Measurements from ENCODE around the gene APEH.
A peak's percentile ranks its signal among the peaks of the same experiment; 100 is the strongest.

Gene APEH

DNA sequence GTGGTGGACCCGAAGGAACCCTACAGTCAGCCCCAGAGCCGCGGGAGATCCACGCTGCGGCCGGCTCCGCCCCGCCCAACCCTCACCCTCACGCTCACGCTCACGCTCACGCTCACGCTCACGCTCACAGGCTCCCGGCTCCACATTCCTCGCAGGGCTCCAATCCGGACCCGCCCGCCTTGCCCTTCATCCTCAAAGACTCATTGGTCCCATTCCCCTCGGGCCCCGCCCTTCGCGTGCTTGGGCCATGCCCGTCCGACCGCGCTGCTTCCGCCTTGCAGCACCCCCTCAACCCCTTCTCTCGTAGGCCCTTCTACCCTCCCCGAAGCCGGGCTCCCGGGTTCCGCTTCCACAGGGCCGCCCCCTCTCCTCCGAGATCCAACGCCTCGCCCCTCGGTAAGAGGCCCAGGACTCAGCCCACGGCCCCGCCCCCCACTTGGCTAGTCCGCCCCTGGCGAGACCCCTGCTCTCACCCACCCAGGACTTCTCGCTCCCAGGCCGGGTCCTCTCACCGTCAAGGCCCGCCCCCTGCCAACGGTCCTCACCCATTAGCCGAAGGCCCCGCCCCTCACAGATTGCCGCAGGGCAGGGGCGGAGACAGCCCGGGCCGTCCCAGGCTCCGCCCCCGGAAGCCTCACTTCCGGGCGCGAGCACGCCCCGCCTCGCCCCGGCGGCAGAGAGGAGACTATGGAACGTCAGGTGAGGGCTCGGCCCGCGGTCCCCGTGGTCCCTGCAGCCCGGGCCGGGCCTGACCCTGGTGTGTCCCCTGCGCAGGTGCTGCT lies at the start of gene APEH:
TSS of gene APEH (plus strand) at position 637 of the 782 bp plus-strand sequence. CDS start at position 688, 51 bp downstream.
- DNase-seq, result peak; percentile 98

DNA sequence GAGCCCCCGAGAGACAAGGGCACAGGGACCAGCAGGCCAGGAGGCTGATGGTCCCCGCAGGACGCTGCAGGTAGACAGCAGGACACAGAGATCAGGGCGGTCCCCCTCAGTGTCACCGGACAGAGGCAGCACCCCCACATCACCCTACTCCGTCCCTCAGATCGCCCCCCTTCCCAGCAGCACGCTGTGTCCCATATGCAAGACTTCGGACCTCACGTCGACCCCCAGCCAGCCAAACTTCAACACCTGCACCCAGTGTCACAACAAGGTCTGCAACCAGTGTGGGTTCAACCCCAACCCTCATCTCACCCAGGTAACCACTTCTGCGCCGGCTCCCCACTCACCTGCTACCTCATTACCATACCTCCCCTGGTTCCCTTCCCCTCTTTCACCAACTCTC lies 49.1 kb upstream of the APEH start:
- no peak for DNase-seq

DNA sequence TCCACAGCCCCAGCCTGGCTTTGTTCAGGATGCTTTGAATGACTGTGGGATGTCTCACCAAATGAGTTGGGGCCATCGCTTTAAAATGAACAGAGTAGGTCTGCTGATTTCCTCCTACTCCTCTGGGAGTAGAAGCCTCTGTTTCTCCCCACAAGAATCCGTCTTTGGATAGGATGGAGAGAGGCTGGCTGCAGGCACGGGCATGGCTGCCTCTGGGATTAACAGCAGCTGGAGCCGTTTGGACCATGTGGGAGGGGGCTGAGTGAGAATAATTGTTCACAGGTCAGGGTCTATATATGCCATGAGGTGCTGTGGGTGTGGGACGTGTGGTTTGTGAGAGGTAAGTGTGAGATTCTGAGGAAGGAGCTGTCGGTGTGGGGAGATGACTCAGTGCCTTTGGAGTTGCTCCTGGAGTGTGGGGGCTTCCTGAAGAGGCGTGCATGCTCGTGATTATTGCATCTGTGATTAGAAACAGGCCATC lies 48.0 kb upstream of the APEH start:
- no peak for DNase-seq

DNA sequence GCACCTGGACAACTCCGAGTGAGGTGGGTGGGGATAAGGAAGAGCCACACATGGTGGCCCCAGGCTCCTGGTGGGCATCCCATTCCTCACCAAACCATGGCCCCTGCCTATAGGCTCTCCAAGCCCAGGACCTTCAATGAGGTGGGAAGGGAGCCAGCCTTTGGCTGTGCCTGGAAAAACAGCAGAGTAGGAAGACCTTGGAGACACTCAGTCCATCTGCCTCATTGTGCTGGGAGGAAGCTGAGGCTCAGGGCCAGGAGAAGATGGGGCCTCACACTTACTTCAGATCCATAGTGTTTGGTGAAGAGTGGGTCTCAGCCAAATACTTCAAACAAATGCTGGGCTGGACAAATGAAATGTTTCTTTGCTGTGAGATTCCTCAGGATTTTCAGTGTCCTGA lies 47.4 kb upstream of the APEH start:
- DNase-seq, result no peak

DNA sequence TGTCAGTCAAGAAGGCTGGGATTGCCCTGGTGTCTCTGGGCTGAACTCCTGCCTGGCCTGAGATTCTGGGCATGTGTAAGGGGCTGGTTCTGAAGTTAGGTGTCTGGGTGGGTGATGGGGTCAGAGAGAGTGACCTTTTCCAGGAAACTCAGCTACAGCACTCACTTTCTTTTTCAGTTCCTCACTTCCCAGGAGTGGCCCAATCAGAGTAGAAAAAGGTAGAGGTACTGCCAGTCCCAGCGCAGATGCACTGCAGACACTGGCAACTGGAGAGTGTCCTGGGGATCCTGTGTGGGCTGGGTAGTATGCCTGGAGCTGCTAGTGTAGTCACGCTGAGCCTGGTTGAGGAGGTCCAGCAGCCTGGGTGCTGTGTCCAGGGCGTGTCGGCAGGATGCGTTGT lies 46.5 kb upstream of the APEH start:
- DNase-seq, result no peak

DNA sequence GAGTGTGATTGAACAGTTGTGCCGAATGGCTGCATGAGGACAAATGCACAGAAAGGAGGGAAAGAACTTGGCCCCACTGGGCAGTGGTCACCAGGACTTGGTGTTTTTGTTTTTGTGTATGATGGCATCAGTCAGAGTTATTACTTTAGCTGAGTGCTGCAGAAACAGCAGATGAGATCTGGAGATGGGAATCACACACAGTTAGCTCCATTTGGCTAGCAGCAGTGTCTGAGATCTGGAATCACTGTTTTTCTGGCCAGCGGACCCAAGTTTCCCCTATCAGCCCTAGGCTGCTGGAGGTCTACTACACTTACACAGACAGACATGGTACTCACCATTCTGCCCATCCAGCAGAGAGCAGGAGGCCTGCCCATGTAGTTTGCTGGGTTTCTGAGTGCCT lies 45.9 kb upstream of the APEH start:
- no peak for DNase-seq

DNA sequence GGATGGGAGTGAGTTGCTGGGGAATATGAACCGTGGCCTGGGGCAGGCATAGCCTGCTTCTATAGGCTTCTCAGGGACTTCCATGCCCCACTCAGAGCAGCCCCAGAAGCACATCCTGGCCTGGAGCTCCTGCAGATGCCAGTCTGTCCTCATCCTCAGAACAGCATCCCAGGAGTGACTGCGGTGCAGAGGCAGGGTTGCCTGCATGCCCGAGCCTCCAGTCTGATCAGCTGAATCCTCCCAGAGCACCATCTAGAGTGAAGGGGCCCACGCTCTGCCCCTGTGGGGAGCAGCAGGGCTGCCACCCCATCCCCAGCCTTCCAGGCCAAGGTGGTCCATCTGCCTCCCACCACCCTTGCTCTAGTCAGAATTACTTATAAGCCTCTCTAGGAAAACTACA lies 44.7 kb upstream of the APEH start:
- no peak for DNase-seq

DNA sequence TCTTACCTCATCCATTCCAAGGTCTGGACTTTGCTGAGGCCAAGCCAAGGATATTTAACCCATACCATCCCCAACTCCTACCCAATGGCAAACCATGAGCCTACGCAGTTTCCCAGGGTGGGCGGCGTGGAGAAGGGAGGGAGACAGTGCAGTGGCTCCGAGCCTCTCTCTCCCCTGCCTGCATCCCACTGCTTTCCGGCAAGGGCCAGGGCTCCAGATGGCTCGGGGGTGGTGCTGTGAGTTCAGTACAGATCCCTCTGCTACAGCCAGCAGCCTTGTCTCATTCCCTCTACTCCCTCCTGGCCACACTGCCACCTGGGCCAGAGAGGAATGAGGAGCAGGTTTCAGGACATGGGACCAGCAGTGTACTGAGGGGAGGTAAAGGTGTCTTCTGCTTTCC lies 44.3 kb upstream of the APEH start:
- DNase-seq, result no peak

DNA sequence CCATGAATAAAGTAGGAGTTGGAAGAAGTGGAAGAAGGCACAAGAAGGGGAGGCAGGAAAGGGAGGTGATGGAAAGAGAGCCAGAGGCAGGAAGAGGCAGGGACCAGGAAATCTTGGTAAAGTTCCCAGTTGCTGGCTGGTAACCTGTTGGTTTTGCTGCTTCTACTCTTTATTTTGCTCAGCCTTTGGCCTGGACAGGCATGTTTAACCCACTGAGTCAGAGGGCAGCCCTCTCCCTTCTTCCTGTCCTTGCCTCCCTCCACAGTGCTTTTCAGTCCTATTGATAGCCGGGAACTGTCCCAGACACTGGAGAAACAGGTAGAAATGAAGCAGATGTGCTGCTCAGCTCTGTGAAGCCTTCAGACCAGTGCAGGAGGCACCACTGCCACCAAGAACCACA lies 43.4 kb upstream of the APEH start:
- no peak for DNase-seq

DNA sequence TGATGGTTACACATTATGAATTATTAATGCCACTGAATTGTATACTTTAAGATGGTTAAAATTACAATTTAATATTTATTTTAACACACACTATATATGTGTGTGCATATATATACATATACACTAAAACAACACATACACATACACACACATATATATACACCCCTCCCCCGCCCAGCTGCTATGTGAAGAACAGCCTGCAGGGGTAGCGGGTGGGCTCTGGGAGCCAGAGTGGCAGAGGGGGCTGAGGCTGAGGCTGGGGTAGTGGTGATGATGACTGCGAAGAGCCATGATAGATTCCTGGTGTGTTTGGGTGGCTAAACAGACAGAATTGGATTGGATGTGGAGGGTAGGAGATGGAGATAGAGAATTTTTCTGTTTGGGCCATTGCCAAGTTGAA lies 39.4 kb upstream of the APEH start:
- DNase-seq, result no peak

DNA sequence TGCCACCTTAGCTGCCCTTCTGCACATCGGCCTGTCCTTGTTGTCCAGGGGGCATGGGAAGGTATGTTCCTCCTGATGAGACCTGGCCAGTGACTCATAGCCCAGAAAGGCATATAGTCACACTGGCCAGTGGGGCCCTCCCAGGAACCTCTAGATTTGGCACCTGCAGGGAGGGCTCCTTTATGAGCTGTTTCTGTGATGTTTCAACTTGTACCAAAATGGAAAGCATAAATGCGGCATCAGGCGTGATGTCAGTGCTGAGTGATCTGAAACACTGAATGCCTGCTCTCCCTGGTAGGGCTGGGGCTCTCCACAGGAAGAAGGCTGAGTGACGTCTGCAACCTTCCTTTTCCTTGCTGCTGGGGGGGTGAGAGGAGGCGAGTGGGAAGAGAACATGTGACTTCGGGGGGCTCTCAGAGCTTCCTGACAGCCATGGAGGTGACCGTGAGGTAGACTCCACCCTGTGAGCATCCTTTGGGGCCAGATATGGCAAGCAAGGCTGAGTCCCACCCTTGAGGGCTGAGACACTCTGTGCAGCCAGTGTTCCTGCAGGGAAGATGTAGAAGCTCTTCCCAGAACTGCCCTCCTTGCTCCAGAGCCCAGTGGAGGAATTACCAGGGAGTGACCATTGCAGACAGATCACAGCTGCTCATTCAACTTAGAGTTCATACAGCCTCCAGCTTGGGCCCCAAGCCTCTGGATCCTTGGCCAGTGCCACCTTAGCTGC lies 37.1 kb upstream of the APEH start:
- no peak for DNase-seq

DNA sequence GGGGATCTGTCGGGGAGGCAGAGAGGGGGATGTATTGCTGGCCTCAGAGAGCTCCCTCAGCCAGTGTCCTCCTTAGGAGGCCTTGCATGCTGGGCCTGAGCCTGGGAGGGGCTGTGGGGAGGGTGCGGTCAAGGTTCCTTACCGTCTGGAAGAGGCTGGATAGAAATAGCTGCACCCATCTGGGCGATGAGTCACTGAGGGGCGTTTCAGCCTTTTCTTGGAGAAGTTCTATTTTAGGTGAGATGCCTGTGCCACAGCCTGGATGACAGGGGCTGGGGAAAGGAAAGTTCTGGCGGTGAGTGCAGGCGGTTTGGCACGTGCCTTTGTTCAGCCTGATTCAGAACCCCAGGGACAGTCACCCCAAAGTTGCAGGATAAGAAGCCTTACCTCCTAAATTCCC lies 35.7 kb upstream of the APEH start:
- no peak for DNase-seq

DNA sequence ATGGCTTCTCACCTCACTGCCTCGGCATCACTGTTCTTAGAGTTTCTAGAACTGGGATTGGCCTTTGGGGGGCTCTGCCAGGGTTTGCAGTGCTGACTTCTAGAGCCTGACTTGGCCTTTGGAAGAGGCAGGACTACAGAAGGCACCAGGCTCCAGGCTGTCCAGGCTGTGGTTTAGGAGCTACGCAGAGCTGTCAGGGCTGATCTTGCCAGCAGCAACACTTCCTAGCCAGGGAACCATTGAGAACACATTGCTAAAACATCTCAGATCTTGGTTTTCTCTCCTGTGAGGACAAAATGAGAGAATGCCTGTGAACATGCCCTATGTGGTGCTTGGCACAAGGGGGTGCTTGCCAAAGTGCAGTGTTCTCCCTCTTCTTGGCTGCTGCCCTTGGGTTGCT lies 34.6 kb upstream of the APEH start:
- no peak for DNase-seq

DNA sequence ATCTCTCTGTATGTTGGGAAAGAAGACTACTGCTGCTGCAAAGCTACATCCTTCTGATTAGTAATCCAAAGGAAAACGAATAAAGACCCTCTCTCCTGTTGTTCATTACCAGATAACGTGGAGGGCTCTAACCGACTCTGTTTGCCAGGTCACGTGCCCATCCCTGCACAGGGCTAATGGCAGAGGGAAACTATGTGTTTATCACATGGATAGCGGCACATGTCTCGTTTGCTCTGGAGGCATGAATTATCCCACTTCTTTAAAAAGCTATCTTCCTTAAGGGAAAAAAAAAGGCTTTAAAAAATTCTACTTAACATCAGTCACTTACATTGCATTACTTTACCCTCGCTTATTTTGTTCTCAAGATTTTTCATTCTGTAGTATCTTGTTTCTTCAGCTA lies 32.9 kb upstream of the APEH start:
- DNase-seq, result no peak

DNA sequence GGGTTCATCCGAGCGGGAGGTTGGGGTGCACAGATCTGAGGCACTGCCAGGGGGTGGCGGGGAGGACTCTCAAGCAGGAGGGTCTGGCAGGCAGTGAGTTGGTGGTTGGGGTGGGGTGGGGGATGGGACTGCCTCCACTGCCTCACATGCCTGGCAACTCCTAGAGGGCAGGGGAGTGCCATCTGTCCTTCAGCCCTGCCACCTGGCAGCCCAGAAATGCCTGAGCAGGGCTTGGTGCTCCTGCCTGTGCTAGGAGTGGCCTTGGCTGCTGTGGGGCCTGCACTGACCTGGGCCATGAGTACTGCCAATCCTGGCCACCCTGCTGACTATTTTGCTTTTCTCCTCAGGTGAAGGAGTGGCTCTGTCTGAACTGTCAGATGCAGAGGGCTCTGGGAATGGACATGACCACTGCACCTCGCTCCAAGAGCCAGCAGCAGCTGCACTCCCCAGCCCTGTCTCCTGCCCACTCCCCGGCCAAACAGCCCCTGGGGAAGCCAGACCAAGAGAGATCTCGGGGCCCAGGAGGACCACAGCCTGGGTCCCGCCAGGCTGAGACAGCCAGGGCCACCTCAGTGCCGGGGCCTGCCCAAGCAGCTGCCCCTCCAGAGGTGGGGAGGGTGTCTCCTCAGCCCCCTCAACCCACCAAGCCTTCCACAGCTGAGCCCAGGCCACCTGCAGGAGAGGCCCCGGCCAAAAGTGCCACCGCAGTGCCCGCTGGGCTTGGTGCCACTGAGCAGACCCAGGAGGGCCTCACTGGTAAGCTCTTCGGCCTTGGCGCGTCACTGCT lies 32.0 kb upstream of the APEH start:
- no peak for DNase-seq

DNA sequence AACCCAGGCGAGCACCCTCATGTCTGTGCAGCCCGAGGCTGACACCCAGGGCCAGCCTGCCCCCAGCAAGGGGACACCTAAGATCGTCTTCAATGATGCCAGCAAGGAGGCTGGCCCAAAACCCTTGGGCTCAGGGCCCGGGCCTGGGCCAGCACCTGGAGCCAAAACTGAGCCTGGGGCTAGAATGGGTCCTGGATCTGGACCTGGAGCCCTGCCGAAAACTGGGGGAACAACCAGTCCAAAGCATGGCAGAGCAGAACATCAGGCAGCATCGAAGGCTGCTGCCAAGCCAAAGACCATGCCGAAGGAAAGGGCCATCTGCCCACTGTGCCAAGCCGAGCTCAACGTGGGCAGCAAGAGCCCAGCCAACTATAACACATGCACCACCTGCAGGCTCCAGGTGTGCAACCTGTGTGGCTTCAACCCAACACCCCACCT lies 31.4 kb upstream of the APEH start:
- DNase-seq, result no peak

DNA sequence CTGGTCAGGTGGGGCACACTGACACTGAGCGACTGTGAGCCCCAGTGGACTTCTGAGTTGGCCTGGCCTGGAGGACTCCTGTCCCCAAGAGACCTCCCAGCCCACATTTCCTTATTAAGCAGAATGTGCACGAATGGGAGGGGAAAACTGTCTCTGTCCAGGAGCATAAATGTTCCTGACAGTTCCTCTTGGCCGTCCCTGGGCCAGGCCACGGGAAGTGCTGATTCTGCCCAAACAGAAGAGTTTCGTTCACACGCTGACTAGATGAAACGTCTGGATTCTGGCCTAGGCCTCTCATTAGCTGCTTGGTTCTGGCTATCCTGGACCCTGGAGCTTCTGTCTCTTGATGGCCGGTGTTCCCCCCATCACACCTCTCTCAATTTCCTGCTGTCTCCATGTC lies 29.5 kb upstream of the APEH start:
- DNase-seq, result no peak

DNA sequence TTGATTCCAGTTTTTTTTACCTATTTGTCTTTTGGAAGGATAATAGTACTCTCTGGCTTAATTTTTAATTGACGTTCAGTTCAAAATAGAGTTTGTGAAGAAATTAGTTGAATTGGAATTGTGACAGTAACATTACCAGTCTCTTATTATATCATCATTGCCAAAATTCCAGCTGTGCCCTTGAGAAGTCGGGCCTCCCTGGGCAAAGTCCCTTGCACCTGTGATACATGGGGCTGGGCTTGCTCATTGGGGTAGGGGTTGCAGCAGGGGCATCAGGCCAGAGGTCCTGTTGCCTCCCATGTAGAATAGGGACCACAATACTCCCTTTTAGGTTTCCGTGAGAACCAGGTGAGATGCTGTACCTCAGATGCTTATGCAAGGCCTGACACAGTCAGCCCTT lies 27.9 kb upstream of the APEH start:
- no peak for DNase-seq

DNA sequence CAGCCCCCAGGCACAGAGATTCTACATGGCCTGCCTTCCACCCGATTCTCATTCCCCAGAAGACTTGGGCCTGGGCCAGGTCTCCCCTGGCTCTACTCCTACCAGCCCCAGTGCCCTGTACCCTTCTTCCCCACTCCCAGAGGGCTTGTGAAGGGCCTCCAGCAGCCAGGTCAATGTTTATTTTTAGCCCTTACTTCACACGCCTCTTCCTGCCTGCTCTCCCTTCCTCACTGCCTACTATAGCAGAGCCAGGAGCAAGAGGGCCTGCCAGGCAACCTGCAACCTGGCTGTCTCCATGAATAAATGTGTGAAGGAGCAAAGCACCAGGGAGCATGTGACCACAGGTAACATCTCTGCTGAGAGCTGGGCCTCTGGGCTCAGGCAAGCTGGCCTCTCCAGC lies 26.4 kb upstream of the APEH start:
- no peak for DNase-seq

DNA sequence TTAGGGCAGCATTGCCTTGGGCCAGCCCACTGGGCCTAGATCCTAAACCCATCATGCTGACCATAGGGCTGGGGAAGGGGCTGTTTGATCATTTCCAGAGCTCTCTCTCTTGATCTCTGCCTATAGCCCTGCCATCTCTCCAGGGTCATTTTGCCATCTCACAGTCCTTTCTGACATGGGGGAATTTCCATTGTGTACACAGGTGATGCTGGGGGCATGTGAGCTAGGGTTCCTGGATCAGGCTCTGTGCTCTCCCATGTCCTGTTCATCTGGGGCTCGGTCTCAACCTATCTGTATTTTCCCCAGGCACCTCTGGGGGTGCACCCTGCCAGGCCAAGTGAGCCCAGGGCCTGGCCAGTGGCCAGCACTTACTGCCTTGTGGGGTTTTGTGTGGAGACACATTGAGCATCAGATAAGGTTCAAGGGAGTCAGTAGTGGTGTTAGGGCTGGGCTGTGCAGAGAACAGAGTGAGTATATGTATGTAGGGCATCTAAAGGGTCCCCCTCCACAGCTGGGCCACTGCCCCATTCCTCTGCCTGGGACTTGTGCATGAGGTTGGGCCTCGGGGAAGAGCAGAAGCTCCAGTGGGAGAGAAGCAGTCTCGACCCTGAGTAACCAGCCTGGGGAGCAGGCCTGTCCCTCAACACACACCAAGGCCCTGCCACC lies 25.7 kb upstream of the APEH start:
- DNase-seq, result no peak

DNA sequence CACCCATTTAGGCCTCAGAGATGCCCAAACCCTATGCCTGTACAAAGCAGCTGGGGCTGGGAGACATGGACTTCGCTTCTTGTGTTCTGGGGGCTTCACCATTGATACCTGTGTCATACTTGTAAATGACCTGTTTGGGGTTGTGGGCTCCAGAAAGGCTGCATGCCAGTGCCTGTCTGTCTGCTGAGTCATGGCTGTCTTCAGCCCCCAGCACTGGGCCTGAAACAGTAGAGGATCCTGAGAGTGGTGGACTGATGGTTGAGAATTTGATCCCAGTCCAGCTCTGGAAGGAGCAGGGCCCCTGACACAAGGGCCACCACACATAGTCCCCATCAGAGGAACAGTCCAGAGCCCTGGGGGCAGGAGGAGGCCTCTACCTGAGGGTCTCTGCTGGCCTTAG lies 24.6 kb upstream of the APEH start:
- DNase-seq, result no peak

DNA sequence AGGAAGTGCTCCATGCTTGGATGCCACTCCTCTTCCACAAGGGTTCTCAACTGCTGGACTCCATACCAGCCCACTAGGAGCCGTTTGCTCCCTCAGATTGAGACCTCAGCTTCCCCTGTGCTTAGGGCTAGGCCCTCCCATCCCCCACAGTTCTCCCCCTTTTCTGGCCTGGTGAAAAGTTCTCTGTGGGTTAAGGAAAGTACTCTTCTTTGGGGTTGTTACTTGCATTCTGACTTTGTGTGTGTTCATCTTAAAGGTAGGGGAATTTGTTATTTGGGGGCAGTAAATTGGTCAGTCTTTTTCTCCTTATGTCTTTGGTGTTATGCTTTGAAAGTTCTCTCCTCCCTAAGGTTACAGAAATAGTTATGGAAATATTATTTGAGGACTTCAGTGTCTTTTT lies 24.0 kb upstream of the APEH start:
- DNase-seq, result no peak

DNA sequence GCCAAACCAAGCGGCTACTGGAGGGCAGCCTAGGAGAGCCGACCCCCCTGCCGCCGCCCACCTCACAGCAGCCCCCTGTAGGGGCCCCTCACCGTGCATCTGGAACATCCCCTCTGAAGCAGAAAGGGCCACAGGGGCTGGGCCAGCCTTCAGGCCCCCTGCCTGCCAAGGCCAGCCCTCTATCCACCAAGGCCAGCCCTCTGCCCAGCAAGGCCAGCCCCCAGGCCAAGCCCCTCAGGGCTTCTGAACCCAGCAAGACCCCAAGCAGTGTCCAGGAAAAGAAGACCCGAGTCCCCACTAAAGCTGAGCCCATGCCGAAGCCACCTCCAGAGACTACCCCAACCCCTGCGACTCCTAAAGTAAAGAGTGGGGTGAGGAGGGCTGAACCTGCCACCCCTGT lies 23.5 kb upstream of the APEH start:
- DNase-seq, result no peak
